Activated naive CD4-positive, alpha-beta T cell treated with anti-CD3 and anti-CD28 coated beads, Interleukin-2, amount 10 ng/mL, durations not matched to agents 7 days and 5 days (primary cell): ENCODE measurements around the gene KAZALD1.
"Not testable (repeated sequence)": the region's sequence is repeated elsewhere in the genome, so short reads cannot be mapped to it uniquely, and the experiment has no call there.

Source experiments
- CTCF ChIA-PET: fragments of 350-600 bp; sonication (Branson Sonifier 250); formaldehyde crosslinking; loops from one replicate; lab custom pipeline; 2021; ENCODE audit warnings: antibody characterized with exemption; lab: Charles Lee
- DNase-seq: peaks from one replicate; pipeline ENCODE4 v3.0.0-alpha.2; 2020
- H3K27ac Mint-ChIP-seq: one replicate; pipeline ENCODE4 v1.8.0; 2021; ENCODE audit warnings: mild to moderate bottlenecking, moderate library complexity, mixed read lengths
- H3K27me3 Mint-ChIP-seq: one replicate; pipeline ENCODE4 v1.8.0; 2021; ENCODE audit warnings: mild to moderate bottlenecking, mixed read lengths
- H3K36me3 Mint-ChIP-seq: one replicate; pipeline ENCODE4 v1.8.0; 2021; ENCODE audit warnings: mixed read lengths
- H3K4me1 Mint-ChIP-seq: one replicate; pipeline ENCODE4 v1.8.0; 2021; ENCODE audit warnings: mixed read lengths
- H3K4me3 Mint-ChIP-seq: one replicate; pipeline ENCODE4 v1.8.0; 2021; ENCODE audit warnings: mild to moderate bottlenecking, moderate library complexity, mixed read lengths
- H3K9me3 Mint-ChIP-seq: one replicate; pipeline ENCODE4 v1.8.0; 2021; ENCODE audit warnings: mixed read lengths

KAZALD1 gene

GRCh38 chr10:101034404-101034803 lies 27.4 kb upstream of the KAZALD1 start:
- Mint-ChIP-seq H3K4me1 (peaks cover 25% of the 10 kb centered on the region), H3K36me3 (peaks cover 39% of the 10 kb centered on the region), H3K27me3 (peaks cover 16% of the 10 kb centered on the region)
- H3K9me3 Mint-ChIP-seq, H3K27ac Mint-ChIP-seq, H3K4me3 Mint-ChIP-seq, DNase-seq: not testable (repeated sequence)
- CTCF ChIA-PET: interaction anchor here (0.6 to 1.8 kb wide), 5 partner anchors 15 to 108 kb away, joined by 3 to 6 read pairs (median 3); partner anchors contain the start of gene LZTS2

- H3K9me3 Mint-ChIP-seq: no peaks in the 10 kb centered on the region
- CTCF ChIA-PET: interaction anchor here (0.8 to 1.8 kb wide), 5 partner anchors 16 to 107 kb away, joined by 3 to 6 read pairs (median 3); partner anchors contain the start of gene LZTS2
- no peak for DNase-seq
- H3K27ac Mint-ChIP-seq: no peak overlapping the region
- H3K36me3 Mint-ChIP-seq: peaks cover 39% of the 10 kb centered on the region
- peaks cover 7% of the 10 kb centered on the region for H3K27me3 Mint-ChIP-seq
- H3K4me3 Mint-ChIP-seq: no peak overlapping the region
- H3K4me1 Mint-ChIP-seq: peaks cover 25% of the 10 kb centered on the region
These were observed 26.5 kb upstream of the KAZALD1 start for GRCh38 chr10:101035314-101035713.

- peak overlapping the region; percentile 24 for H3K27ac Mint-ChIP-seq
- DNase-seq: no peak
- CTCF ChIA-PET: interaction anchor here (0.8 to 1.4 kb wide), 2 partner anchors 9 to 16 kb away, joined by 3 read pairs; no protein-coding TSS in a partner anchor
- H3K9me3 Mint-ChIP-seq: no peaks in the 10 kb centered on the region
- peaks cover 41% of the 10 kb centered on the region for H3K36me3 Mint-ChIP-seq
- H3K27me3 Mint-ChIP-seq: peaks cover under 1% of the 10 kb centered on the region
- H3K4me3 Mint-ChIP-seq: no peak overlapping the region
- H3K4me1 Mint-ChIP-seq: peaks cover 23% of the 10 kb centered on the region
These were observed 25.7 kb upstream of the KAZALD1 start for GRCh38 chr10:101035916-101036702.

GRCh38 chr10:101036726-101037125 lies 25.1 kb upstream of the KAZALD1 start:
- peak overlapping the region; percentile 24 for H3K27ac Mint-ChIP-seq
- peaks cover 43% of the 10 kb centered on the region for H3K36me3 Mint-ChIP-seq
- no peak for DNase-seq
- H3K4me3 Mint-ChIP-seq: no peak overlapping the region
- CTCF ChIA-PET: interaction anchor here (1.4 kb wide), 1 partner anchor 10 kb away, joined by 3 read pairs; no protein-coding TSS in a partner anchor
- H3K27me3 Mint-ChIP-seq: no peaks in the 10 kb centered on the region
- H3K9me3 Mint-ChIP-seq: no peaks in the 10 kb centered on the region
- peaks cover 26% of the 10 kb centered on the region for H3K4me1 Mint-ChIP-seq

GRCh38 chr10:101038484-101038883 lies 23.3 kb upstream of the KAZALD1 start:
- Mint-ChIP-seq H3K27me3 (peaks cover 9% of the 10 kb centered on the region), H3K4me3 (no peak overlapping the region), H3K9me3 (no peaks in the 10 kb centered on the region), H3K27ac (no peak overlapping the region), H3K4me1 (peaks cover 31% of the 10 kb centered on the region), H3K36me3 (peaks cover 40% of the 10 kb centered on the region)
- DNase-seq: no peak
- CTCF ChIA-PET: interaction anchor here (1.0 to 6.8 kb wide), 7 partner anchors 13 to 58 kb away, joined by 3 to 68 read pairs (median 25); no protein-coding TSS in a partner anchor

- no peaks in the 10 kb centered on the region for H3K9me3 Mint-ChIP-seq
- CTCF ChIA-PET: interaction anchor here (0.7 to 8.4 kb wide), 11 partner anchors 9 to 286 kb away, joined by 3 to 68 read pairs (median 25); partner anchors contain the start of genes KAZALD1, PDZD7 and SFXN3
- H3K27ac Mint-ChIP-seq: no peak overlapping the region
- peaks cover 21% of the 10 kb centered on the region for H3K27me3 Mint-ChIP-seq
- no peak overlapping the region for H3K4me3 Mint-ChIP-seq
- peaks cover 36% of the 10 kb centered on the region for H3K36me3 Mint-ChIP-seq
- peaks cover 27% of the 10 kb centered on the region for H3K4me1 Mint-ChIP-seq
- DNase-seq: no peak
These were observed 21.7 kb upstream of the KAZALD1 start for GRCh38 chr10:101040061-101040460.

- CTCF ChIA-PET: interaction anchor here (0.6 to 8.4 kb wide), 11 partner anchors 9 to 347 kb away, joined by 3 to 68 read pairs (median 25); partner anchors contain the start of genes KAZALD1, PDZD7 and SFXN3
- H3K27me3 Mint-ChIP-seq: peaks cover 29% of the 10 kb centered on the region
- no peak overlapping the region for H3K4me3 Mint-ChIP-seq
- no peak for DNase-seq
- peaks cover 32% of the 10 kb centered on the region for H3K36me3 Mint-ChIP-seq
- H3K27ac Mint-ChIP-seq: no peak overlapping the region
- peaks cover 27% of the 10 kb centered on the region for H3K4me1 Mint-ChIP-seq
- H3K9me3 Mint-ChIP-seq: no peaks in the 10 kb centered on the region
These were observed 20.9 kb upstream of the KAZALD1 start for GRCh38 chr10:101040851-101041250.

GRCh38 chr10:101041252-101041761 lies 20.5 kb upstream of the KAZALD1 start:
- Mint-ChIP-seq H3K4me1 (peaks cover 29% of the 10 kb centered on the region), H3K27ac (no peak overlapping the region), H3K9me3 (no peaks in the 10 kb centered on the region), H3K27me3 (peaks cover 33% of the 10 kb centered on the region), H3K4me3 (no peak overlapping the region), H3K36me3 (peaks cover 28% of the 10 kb centered on the region)
- CTCF ChIA-PET: interaction anchor here (0.6 to 8.4 kb wide), 13 partner anchors 10 to 347 kb away, joined by 3 to 68 read pairs (median 25); partner anchors contain the start of genes KAZALD1, PDZD7 and SFXN3
- peak; percentile 84 for DNase-seq

GRCh38 chr10:101042118-101042517 lies 19.7 kb upstream of the KAZALD1 start:
- Mint-ChIP-seq H3K9me3 (no peaks in the 10 kb centered on the region), H3K27me3 (peaks cover 41% of the 10 kb centered on the region), H3K27ac (no peak overlapping the region), H3K4me3 (peak overlapping the region; percentile 96), H3K4me1 (peaks cover 31% of the 10 kb centered on the region), H3K36me3 (peaks cover 22% of the 10 kb centered on the region)
- no peak for DNase-seq
- CTCF ChIA-PET: interaction anchor here (1.2 to 8.4 kb wide), 11 partner anchors 9 to 246 kb away, joined by 3 to 68 read pairs (median 30); partner anchors contain the start of genes KAZALD1, PDZD7 and SFXN3

GRCh38 chr10:101042667-101043362 lies 19.0 kb upstream of the KAZALD1 start:
- Mint-ChIP-seq H3K27me3 (peaks cover 48% of the 10 kb centered on the region), H3K4me3 (peak overlapping the region; percentile 96), H3K27ac (peak overlapping the region; percentile 78), H3K4me1 (peaks cover 31% of the 10 kb centered on the region), H3K9me3 (no peaks in the 10 kb centered on the region), H3K36me3 (peaks cover 16% of the 10 kb centered on the region)
- CTCF ChIA-PET: interaction anchor here (1.0 to 8.4 kb wide), 13 partner anchors 9 to 245 kb away, joined by 3 to 68 read pairs (median 25); partner anchors contain the start of genes KAZALD1, PDZD7 and SFXN3
- peak; percentile 93 for DNase-seq

- CTCF ChIA-PET: interaction anchor here (0.7 to 8.4 kb wide), 13 partner anchors 8 to 466 kb away, joined by 3 to 68 read pairs (median 25); partner anchors contain the start of genes KAZALD1, PDZD7 and SFXN3
- Mint-ChIP-seq H3K4me3 (peak overlapping the region; percentile 96), H3K9me3 (no peaks in the 10 kb centered on the region), H3K36me3 (peaks cover 12% of the 10 kb centered on the region), H3K27ac (no peak overlapping the region), H3K4me1 (peaks cover 32% of the 10 kb centered on the region), H3K27me3 (peaks cover 53% of the 10 kb centered on the region)
- DNase-seq: no peak
These were observed 18.5 kb upstream of the KAZALD1 start for GRCh38 chr10:101043363-101043707.

- Mint-ChIP-seq H3K4me1 (peaks cover 38% of the 10 kb centered on the region), H3K9me3 (no peaks in the 10 kb centered on the region), H3K36me3 (peaks cover 7% of the 10 kb centered on the region), H3K4me3 (peak overlapping the region; percentile 96), H3K27ac (no peak overlapping the region), H3K27me3 (peaks cover 61% of the 10 kb centered on the region)
- no peak for DNase-seq
- CTCF ChIA-PET: interaction anchor here (1.6 to 8.4 kb wide), 10 partner anchors 7 to 98 kb away, joined by 5 to 68 read pairs (median 38); partner anchors contain the start of genes KAZALD1, PDZD7 and SFXN3
These were observed 17.7 kb upstream of the KAZALD1 start for GRCh38 chr10:101044117-101044516.
